ENCODE results near the gene GPR176. TPM values are rescaled to one million over a fixed set of nuclear protein-coding genes. Genes with fewer than 3 reads are reported as not detected.

GPR176 gene
- total RNA-seq, 4 donors from 2014 or later = 1.6 to 11.8 (median 4.6) TPM

GRCh38 chr15:39878406-39878785 is 41.7 kb downstream of the GPR176 start:
- Histone ChIP-seq H3K27me3 (no peaks in the 10 kb centered on the region), H3K27ac (no peak overlapping the region), H3K36me3 (no peaks in the 10 kb centered on the region), H3K9me3 (no peaks in the 10 kb centered on the region), H3K4me1 (no peaks in the 10 kb centered on the region), H3K4me3 (no peak overlapping the region)
- no peak for ATAC-seq
- TF ChIP-seq POLR2AphosphoS5 (IDR thresholded peaks at IDR 0.05) (no peak), CTCF (IDR thresholded peaks at IDR 0.05) (no peak), POLR2A (IDR thresholded peaks at IDR 0.05) (no peak), EP300 (IDR thresholded peaks at IDR 0.05) (no peak)
- WGBS, 2 donors (ENCODE audit: low coverage in 1 of 2) = 92% methylated on average over 1 of the region's 1 CpG; no CpG with 5 or more reads in 1 of the 2 donors

GRCh38 chr15:39874890-39875549 is 45.0 kb downstream of the GPR176 start:
- no peak overlapping the region for H3K27ac ChIP-seq
- no peaks in the 10 kb centered on the region for H3K36me3 ChIP-seq
- H3K4me1 ChIP-seq = no peaks in the 10 kb centered on the region
- no peak for ATAC-seq
- TF ChIP-seq POLR2A (IDR thresholded peaks at IDR 0.05) = no peak
- peak; percentile 16 to 64 (median 60) for TF ChIP-seq CTCF (IDR thresholded peaks at IDR 0.05)
- H3K9me3 ChIP-seq = no peaks in the 10 kb centered on the region
- H3K4me3 ChIP-seq = no peak overlapping the region
- no peaks in the 10 kb centered on the region for H3K27me3 ChIP-seq
- 26 to 62% methylated on average over 3 to 6 of the region's 9 CpGs for WGBS, 2 donors (ENCODE audit: low coverage in 1 of 2)

- WGBS, 2 donors (ENCODE audit: low coverage in 1 of 2) = 80 to 96% methylated on average over 2 of the region's 2 CpGs
- TF ChIP-seq EP300 (IDR thresholded peaks at IDR 0.05) (no peak), CTCF (IDR thresholded peaks at IDR 0.05) (no peak), POLR2AphosphoS5 (IDR thresholded peaks at IDR 0.05) (no peak), POLR2A (IDR thresholded peaks at IDR 0.05) (no peak)
- ATAC-seq = no peak
Observed at GRCh38 chr15:39873978-39874377, 46.1 kb downstream of the GPR176 start.

GRCh38 chr15:39870537-39870936 is 49.5 kb downstream of the GPR176 start:
- ATAC-seq = no peak
- H3K9me3 ChIP-seq = no peaks in the 10 kb centered on the region
- no peaks in the 10 kb centered on the region for H3K27me3 ChIP-seq
- no peak for TF ChIP-seq CTCF (IDR thresholded peaks at IDR 0.05)
- H3K4me3 ChIP-seq = no peak overlapping the region
- no peak overlapping the region for H3K27ac ChIP-seq
- WGBS, 2 donors (ENCODE audit: low coverage in 1 of 2) = 100% methylated on average over 1 of the region's 2 CpGs; no CpG with 5 or more reads in 1 of the 2 donors
- H3K36me3 ChIP-seq = no peaks in the 10 kb centered on the region
- no peaks in the 10 kb centered on the region for H3K4me1 ChIP-seq

More at GRCh38 chr15:39873978-39874377, 46.1 kb downstream of the GPR176 start:
- Histone ChIP-seq H3K36me3 (no peaks in the 10 kb centered on the region), H3K4me1 (no peaks in the 10 kb centered on the region), H3K9me3 (no peaks in the 10 kb centered on the region), H3K27me3 (no peaks in the 10 kb centered on the region), H3K4me3 (no peak overlapping the region), H3K27ac (no peak overlapping the region)

- no peak for ATAC-seq
- H3K36me3 ChIP-seq = no peaks in the 10 kb centered on the region
- H3K4me1 ChIP-seq = no peaks in the 10 kb centered on the region
- 45 to 60% methylated on average over 4 of the region's 4 CpGs for WGBS, 2 donors (ENCODE audit: low coverage in 1 of 2)
- H3K4me3 ChIP-seq = no peak overlapping the region
- TF ChIP-seq POLR2A (IDR thresholded peaks at IDR 0.05) = no peak
- TF ChIP-seq CTCF (IDR thresholded peaks at IDR 0.05) = no peak
- TF ChIP-seq POLR2AphosphoS5 (IDR thresholded peaks at IDR 0.05) = no peak
- no peak for TF ChIP-seq EP300 (IDR thresholded peaks at IDR 0.05)
- no peak overlapping the region for H3K27ac ChIP-seq
- H3K27me3 ChIP-seq = no peaks in the 10 kb centered on the region
- H3K9me3 ChIP-seq = no peaks in the 10 kb centered on the region
Observed at GRCh38 chr15:39869858-39870515, 50.1 kb downstream of the GPR176 start.
